ENCODE data around the gene MMS19.
"Not testable (repeated sequence)": the region's sequence is repeated elsewhere in the genome, so short reads cannot be mapped to it uniquely, and the experiment has no call there.

The MMS19 gene

DNA sequence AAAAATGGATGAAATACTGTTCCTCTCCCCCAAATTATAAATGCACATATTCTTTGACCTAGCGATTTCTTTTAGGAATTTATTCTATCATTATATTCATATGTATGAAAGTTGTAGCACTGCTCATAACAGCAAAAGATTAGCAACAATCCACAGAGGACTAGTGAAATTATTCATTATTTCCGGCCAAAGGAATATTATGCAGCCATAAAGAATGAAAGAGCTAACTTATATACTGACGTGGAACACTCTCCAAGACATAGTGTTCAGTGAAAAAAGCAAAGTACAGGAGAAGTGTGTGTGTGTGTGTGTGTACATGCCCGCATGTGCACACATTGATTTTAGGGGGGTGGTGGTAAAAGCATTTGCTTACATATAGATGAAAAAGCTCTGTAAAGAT lies 23.3 kb downstream of the MMS19 start:
- Histone ChIP-seq H3K9ac (ENCODE audit: low read length) (no peak overlapping the region), H4K20me1 (ENCODE audit: low read depth, low read length) (no peaks in the 10 kb centered on the region), H3F3A (ENCODE audit: insufficient read depth) (no peaks in the 10 kb centered on the region), H3K79me2 (ENCODE audit: insufficient read depth, low read length) (no peaks in the 10 kb centered on the region), H3K4me2 (ENCODE audit: low read depth, low read length, poor library complexity, severe bottlenecking) (no peak overlapping the region), H3K4me3 (ENCODE audit: insufficient read depth, low read length, poor library complexity, severe bottlenecking) (no peak overlapping the region), H3K9me3 (ENCODE audit: insufficient read depth, low read length) (no peaks in the 10 kb centered on the region), H3K36me3 (ENCODE audit: low read length) (peaks cover 20% of the 10 kb centered on the region; the same call in 1 of the 2 replicates), H3K27me3 (ENCODE audit: low read length) (no peaks in the 10 kb centered on the region), H3K27ac (ENCODE audit: low read depth, low read length) (no peak overlapping the region), H2AFZ (ENCODE audit: low read depth, low read length, severe bottlenecking) (no peak overlapping the region), H3K9me2 (replicated peaks; ENCODE audit: insufficient read depth, low read length) (no peaks in the 10 kb centered on the region)
- TF ChIP-seq, protein P1, sequence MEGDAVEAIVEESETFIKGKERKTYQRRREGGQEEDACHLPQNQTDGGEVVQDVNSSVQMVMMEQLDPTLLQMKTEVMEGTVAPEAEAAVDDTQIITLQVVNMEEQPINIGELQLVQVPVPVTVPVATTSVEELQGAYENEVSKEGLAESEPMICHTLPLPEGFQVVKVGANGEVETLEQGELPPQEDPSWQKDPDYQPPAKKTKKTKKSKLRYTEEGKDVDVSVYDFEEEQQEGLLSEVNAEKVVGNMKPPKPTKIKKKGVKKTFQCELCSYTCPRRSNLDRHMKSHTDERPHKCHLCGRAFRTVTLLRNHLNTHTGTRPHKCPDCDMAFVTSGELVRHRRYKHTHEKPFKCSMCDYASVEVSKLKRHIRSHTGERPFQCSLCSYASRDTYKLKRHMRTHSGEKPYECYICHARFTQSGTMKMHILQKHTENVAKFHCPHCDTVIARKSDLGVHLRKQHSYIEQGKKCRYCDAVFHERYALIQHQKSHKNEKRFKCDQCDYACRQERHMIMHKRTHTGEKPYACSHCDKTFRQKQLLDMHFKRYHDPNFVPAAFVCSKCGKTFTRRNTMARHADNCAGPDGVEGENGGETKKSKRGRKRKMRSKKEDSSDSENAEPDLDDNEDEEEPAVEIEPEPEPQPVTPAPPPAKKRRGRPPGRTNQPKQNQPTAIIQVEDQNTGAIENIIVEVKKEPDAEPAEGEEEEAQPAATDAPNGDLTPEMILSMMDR (IDR thresholded peaks at IDR 0.05; ENCODE audit: insufficient read depth, low read length, poor library complexity, severe bottlenecking): no peak
- TF ChIP-seq EZH2phosphoT487 (conservative IDR thresholded peaks at IDR 0.05; ENCODE audit: low read length): no peak

DNA sequence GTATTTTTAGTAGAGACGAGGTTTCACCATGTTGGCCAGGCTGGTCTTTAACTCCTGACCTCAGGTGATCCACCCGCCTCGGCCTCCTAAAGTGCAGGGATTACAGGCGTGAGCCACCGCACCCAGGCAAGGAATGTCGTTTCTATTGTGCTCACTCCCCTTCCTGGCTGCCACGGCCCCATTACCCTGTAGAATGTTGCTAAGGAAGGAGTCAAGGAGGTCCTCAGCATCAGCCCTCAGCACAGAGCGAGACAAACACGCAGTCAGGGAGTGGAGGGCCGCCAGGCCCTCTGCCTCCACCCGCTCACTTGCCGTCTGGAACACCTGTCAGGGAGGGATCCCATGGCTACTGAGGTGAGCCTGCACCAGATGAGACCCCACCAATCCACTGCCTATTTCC lies 29.4 kb downstream of the MMS19 start:
- H2AFZ ChIP-seq (ENCODE audit: low read depth, low read length, severe bottlenecking); H3K27ac ChIP-seq (ENCODE audit: low read depth, low read length); H3K9ac ChIP-seq (ENCODE audit: low read length); H3F3A ChIP-seq (ENCODE audit: insufficient read depth); H3K4me3 ChIP-seq (ENCODE audit: insufficient read depth, low read length, poor library complexity, severe bottlenecking); H3K27me3 ChIP-seq (ENCODE audit: low read length); H3K9me2 ChIP-seq (replicated peaks; ENCODE audit: insufficient read depth, low read length); H3K36me3 ChIP-seq (ENCODE audit: low read length); H3K79me2 ChIP-seq (ENCODE audit: insufficient read depth, low read length); H3K9me3 ChIP-seq (ENCODE audit: insufficient read depth, low read length); H3K4me2 ChIP-seq (ENCODE audit: low read depth, low read length, poor library complexity, severe bottlenecking); H4K20me1 ChIP-seq (ENCODE audit: low read depth, low read length): not testable (repeated sequence)

DNA sequence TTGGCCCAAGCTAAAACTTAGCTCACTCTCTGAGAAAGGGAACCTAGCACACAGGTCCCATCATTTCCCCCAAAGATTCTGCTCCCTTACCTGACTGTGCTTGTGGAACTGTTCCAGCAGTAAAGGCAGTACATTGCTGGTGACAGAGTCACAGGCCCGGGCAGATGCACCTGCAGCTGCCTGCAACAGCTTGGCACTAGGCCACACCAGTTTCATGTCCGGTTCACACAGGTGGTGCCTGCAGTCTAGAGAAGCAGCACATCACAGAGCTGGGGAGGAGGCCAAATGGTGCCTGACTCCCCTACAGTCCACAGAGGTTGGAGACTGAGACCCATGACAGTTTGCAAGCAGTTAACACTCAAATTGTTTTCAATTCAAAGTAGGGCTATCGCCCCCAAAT lies 30.1 kb downstream of the MMS19 start:
- Histone ChIP-seq H3K9ac (ENCODE audit: low read length) (no peak overlapping the region), H3K4me3 (ENCODE audit: insufficient read depth, low read length, poor library complexity, severe bottlenecking) (no peak overlapping the region), H3K27ac (ENCODE audit: low read depth, low read length) (no peak overlapping the region), H2AFZ (ENCODE audit: low read depth, low read length, severe bottlenecking) (no peak overlapping the region), H3F3A (ENCODE audit: insufficient read depth) (peaks cover 10% of the 10 kb centered on the region; the same call in 1 of the 2 replicates), H3K9me2 (replicated peaks; ENCODE audit: insufficient read depth, low read length) (no peaks in the 10 kb centered on the region), H3K79me2 (ENCODE audit: insufficient read depth, low read length) (no peaks in the 10 kb centered on the region), H3K27me3 (ENCODE audit: low read length) (no peaks in the 10 kb centered on the region), H4K20me1 (ENCODE audit: low read depth, low read length) (no peaks in the 10 kb centered on the region), H3K4me2 (ENCODE audit: low read depth, low read length, poor library complexity, severe bottlenecking) (no peak overlapping the region), H3K36me3 (ENCODE audit: low read length) (no peaks in the 10 kb centered on the region), H3K9me3 (ENCODE audit: insufficient read depth, low read length) (no peaks in the 10 kb centered on the region)
- TF ChIP-seq, protein P1 (IDR thresholded peaks at IDR 0.05; ENCODE audit: insufficient read depth, low read length, poor library complexity, severe bottlenecking): no peak
- no peak for TF ChIP-seq EZH2phosphoT487 (conservative IDR thresholded peaks at IDR 0.05; ENCODE audit: low read length)

DNA sequence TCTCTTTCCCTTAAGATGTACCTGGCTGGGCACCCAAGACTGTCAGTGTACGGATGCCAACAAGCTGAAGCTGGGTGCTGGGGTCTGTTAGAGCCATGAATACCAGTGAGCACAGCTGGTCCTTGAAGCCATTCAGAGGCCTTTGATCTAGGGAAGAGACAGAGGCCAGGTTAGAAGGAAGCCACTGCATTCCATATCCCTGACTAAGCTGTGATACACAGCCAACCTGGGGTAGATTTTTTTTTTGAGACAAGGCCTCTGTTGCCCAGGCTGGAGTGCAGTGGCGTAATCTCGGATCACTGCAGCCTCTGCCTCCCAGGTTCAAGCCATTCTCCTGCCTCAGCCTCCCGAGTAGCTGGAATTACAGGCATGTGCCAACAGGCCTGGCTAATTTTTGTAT lies 31.5 kb downstream of the MMS19 start:
- H3K36me3 ChIP-seq (ENCODE audit: low read length): peaks cover 9% of the 10 kb centered on the region; the same call in 1 of the 2 replicates
- no peaks in the 10 kb centered on the region for H3K9me2 ChIP-seq (replicated peaks; ENCODE audit: insufficient read depth, low read length)
- H3F3A ChIP-seq (ENCODE audit: insufficient read depth): peaks cover 10% of the 10 kb centered on the region; the same call in 1 of the 2 replicates
- H3K27me3 ChIP-seq (ENCODE audit: low read length): no peaks in the 10 kb centered on the region
- no peak overlapping the region for H2AFZ ChIP-seq (ENCODE audit: low read depth, low read length, severe bottlenecking)
- H3K4me2 ChIP-seq (ENCODE audit: low read depth, low read length, poor library complexity, severe bottlenecking): no peak overlapping the region
- no peaks in the 10 kb centered on the region for H3K9me3 ChIP-seq (ENCODE audit: insufficient read depth, low read length)
- no peak overlapping the region for H3K27ac ChIP-seq (ENCODE audit: low read depth, low read length)
- no peaks in the 10 kb centered on the region for H3K79me2 ChIP-seq (ENCODE audit: insufficient read depth, low read length)
- H3K4me3 ChIP-seq (ENCODE audit: insufficient read depth, low read length, poor library complexity, severe bottlenecking): no peak overlapping the region
- H3K9ac ChIP-seq (ENCODE audit: low read length): no peak overlapping the region
- TF ChIP-seq, protein P1 (IDR thresholded peaks at IDR 0.05; ENCODE audit: insufficient read depth, low read length, poor library complexity, severe bottlenecking): no peak
- no peak for TF ChIP-seq EZH2phosphoT487 (conservative IDR thresholded peaks at IDR 0.05; ENCODE audit: low read length)
- H4K20me1 ChIP-seq (ENCODE audit: low read depth, low read length): no peaks in the 10 kb centered on the region

All from SU-DHL-6 (cell line).